Measurements from ENCODE around the gene RBM47.

The RBM47 gene

DNA sequence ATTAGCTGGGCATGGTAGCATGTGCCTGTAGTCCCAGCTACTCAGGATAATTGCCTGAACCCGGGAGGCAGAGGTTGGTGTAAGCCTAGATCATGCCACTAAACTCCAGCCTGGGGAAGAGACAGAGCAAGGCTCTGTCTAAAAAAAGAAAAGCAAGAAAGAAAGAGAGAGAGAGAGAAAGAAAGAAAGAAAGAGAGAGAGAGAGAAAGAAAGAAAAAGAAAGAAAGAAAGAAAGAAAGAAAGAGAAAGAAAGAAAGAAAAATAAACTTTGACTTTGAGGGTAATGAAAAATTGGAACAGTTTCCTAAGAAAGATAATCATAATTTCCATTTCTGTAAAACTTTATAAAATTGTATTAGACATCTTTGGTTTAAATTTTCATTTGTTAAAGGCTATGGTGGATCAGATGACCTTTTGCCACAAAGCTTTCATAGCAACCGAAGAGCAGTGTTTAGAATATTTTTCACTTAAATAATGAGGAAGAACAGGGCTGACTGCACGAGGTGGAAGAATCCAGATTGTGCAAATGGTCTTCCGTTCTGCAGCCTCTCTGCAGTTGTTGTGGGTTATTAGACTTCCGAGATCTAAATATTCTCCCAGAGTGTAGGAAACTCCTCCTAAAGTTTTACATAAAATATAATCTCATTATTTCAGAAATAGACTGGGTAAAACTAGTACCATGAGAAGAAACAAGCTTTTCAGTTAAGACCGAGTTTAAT is 55.9 kb downstream of the RBM47 start:
- no peak for DNase-seq (ENCODE audit: low spot score)
- TF ChIP-seq, protein P1, sequence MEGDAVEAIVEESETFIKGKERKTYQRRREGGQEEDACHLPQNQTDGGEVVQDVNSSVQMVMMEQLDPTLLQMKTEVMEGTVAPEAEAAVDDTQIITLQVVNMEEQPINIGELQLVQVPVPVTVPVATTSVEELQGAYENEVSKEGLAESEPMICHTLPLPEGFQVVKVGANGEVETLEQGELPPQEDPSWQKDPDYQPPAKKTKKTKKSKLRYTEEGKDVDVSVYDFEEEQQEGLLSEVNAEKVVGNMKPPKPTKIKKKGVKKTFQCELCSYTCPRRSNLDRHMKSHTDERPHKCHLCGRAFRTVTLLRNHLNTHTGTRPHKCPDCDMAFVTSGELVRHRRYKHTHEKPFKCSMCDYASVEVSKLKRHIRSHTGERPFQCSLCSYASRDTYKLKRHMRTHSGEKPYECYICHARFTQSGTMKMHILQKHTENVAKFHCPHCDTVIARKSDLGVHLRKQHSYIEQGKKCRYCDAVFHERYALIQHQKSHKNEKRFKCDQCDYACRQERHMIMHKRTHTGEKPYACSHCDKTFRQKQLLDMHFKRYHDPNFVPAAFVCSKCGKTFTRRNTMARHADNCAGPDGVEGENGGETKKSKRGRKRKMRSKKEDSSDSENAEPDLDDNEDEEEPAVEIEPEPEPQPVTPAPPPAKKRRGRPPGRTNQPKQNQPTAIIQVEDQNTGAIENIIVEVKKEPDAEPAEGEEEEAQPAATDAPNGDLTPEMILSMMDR (IDR thresholded peaks at IDR 0.05; ENCODE audit: extremely low read depth, missing control alignments), result no peak

DNA sequence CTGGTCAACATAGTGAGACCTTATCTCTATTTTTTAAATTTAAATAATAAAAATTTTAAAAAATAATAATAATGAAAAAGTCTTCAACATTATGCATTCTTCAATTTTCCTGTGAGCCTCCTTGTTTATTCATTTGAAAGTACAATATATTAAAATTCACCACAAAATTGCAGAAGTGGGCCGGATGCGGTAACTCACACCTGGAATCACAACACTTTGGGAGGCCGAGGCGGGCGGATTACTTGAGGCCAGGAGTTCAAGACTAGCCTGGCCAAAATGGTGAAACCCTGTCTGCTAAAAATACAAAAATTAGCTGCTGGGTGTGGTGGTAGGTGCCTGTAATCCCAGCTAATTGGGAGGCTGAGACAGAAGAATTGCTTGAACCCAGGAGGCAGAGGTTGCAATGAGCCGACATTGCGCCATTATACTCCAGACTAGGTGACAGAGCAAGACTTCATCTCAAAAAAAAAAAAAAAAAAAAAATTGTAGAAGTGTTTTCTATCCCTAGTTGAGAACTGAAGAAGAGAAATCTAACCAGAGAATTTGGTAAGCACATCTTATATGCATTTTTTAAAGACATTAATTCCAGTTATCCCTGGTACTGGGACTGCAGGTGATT is 56.9 kb downstream of the RBM47 start:
- TF ChIP-seq, protein P1 (IDR thresholded peaks at IDR 0.05; ENCODE audit: extremely low read depth, missing control alignments), result no peak
- DNase-seq (ENCODE audit: low spot score), result no peak

DNA sequence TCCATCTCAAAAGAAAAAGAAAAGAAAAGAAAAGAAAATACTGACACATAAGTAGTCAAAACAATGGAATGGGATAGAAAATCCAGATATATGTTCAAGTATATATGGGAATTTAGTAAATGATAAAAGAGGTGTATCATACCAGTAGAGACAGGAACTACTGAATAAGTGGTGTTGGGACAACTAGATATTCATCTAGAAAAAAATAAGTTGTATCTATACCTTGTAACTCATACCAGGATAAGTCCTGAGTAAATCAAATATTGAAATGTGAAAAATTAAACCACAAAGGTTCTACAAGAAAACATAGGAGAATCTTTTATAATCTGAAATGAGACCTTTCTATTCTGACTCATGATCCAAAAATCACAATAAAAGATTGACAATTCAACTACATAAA is 58.5 kb downstream of the RBM47 start:
- TF ChIP-seq, protein P1 (IDR thresholded peaks at IDR 0.05; ENCODE audit: extremely low read depth, missing control alignments), result no peak
- DNase-seq (ENCODE audit: low spot score), result no peak

DNA sequence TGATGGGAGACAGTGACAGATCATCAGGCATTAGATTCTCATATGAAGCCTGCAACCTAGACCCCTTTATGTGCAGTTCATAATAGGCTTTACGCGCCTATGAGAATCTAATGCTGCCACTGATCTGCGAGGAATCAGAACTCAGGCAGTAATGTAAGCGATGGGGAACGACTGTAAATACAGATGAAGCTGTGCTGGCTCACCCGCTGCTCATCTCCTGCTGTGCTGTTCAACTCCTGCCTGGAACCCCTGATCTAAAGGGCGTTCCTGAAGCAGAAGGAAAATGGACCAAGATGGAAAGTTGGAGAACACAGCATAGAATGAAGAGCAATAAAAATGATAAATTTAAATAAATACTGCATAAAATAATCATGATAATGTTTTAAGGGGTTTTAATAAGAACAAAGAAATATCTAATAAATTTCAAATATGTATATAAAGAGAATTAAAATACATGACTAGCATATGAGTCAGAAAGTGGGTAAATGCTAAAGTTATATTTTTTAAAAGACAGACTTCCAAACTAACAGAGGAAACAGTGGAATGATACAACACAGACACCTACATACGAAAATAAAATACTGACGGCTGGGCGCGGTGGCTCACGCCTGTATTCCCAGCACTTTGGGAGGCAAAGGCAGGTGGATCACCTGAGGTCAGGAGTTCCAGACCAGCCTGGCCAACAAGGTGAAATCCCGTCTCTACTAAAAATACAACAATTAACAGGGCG is 59.2 kb downstream of the RBM47 start:
- TF ChIP-seq, protein P1 (IDR thresholded peaks at IDR 0.05; ENCODE audit: extremely low read depth, missing control alignments), result no peak
- no peak for DNase-seq (ENCODE audit: low spot score)

DNA sequence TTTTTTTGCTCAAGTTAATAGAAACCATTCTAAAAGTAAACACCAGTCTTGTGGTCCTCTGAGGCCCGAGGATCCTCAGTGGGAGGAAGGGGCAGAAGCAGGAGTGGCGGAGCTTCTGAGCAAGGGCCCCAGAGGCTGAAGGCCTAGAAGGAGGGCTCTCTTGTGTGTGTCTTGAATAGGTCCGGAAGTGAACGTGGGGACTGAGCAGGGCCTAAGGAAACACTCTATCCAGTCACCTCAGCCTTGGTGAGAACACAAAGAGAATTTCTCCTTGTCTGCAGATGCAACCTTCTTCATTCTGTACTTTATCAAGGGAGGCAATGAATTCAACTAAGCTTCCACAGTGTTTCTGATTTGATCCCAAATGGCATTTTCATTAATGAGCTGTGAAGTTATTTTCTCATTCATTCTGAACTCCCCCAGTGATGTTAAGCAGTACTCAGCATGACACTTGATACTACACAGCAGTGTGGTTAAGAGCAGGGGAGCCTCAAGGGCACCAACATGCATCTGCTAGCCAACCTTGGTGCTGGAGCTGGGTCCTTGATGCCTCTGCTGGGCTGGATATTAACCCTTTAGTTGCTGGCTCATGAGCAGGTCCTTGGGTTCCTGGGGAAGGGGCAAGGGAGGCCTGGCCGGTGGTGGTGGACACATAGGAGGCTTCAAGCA is 64.7 kb downstream of the RBM47 start:
- DNase-seq (ENCODE audit: low spot score), result no peak
- TF ChIP-seq, protein P1 (IDR thresholded peaks at IDR 0.05; ENCODE audit: extremely low read depth, missing control alignments), result no peak

DNA sequence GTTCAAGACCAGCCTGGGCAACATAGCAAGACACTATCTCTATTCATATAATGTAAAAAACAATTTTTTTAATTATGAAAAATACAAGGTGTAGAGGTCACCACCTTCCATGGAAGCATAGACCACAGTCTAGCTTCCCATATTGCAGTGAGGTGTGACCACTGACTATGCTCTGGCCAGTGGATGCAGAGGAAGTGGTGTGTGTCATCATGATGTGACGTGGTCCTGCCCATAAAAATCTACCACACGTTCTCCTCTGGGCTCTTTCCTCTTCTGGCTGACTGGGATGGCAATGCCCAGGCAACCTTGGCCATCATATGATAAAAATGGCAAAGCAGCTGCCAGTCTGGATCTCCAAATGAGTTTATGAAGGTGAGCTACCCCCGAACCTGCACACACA is 65.7 kb downstream of the RBM47 start:
- DNase-seq (ENCODE audit: low spot score), result no peak
- TF ChIP-seq, protein P1 (IDR thresholded peaks at IDR 0.05; ENCODE audit: extremely low read depth, missing control alignments), result no peak

Measured in GM20000 (cell line).